H7 (cell line): ENCODE measurements around the gene LRRC74B. TPM values are rescaled to one million over a fixed set of nuclear protein-coding genes. Genes with fewer than 3 reads are reported as not detected.
A peak's percentile ranks its signal among the peaks of the same experiment; 100 is the strongest.

Experiments
- DNase-seq: peaks from one replicate; pipeline ENCODE4 v3.0.0; 2012
- H3K27me3 ChIP-seq: 2 replicates; pipeline ENCODE4 v1.6.0; 2011; ENCODE audit warnings: mild to moderate bottlenecking, low read length; ENCODE audit not compliant: control insufficient read depth, insufficient read depth
- H3K36me3 ChIP-seq: replicated peaks from 2 replicates; pipeline ENCODE4 v1.5.1; 2011; ENCODE audit warnings: low read length; ENCODE audit not compliant: control insufficient read depth, insufficient read depth
- H3K4me3 ChIP-seq: 2 replicates; pipeline ENCODE4 v1.5.1; 2011; ENCODE audit warnings: low read depth, mild to moderate bottlenecking, control low read depth, low read length, moderate library complexity; ENCODE audit not compliant: insufficient read depth
- total RNA-seq: library from RNA; depleted of rRNA; stranded (reverse); fragments of >200 nt; shearing (Covaris generic); gene quantifications from 2 replicates; pipeline ENCODE4 v1.2.3, GENCODE V29; 2014

LRRC74B gene
- total RNA-seq, 1 experiment from 2014 or later = not detected

DNA sequence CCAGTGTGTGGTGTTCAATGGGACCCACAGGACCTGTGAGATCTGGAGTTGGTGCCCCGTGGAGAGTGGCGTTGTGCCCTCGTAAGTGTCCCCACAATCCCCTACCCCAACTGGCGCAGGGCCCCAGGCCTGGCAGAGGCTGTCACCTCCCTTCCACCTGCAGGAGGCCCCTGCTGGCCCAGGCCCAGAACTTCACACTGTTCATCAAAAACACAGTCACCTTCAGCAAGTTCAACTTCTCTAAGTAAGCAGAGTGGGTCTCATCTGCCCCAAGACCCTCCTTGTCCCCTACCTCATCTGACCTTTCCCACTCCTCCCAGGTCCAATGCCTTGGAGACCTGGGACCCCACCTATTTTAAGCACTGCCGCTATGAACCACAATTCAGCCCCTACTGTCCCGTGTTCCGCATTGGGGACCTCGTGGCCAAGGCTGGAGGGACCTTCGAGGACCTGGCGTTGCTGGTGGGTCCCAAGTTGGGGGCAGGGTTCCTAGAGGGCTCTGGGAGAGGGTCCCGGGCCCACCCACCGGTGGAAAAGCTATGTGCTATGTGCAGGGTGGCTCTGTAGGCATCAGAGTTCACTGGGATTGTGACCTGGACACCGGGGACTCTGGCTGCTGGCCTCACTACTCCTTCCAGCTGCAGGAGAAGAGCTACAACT, 22.7 kb upstream of the LRRC74B start:
- Histone ChIP-seq H3K4me3 (no peak overlapping the region), H3K36me3 (no peaks in the 10 kb centered on the region), H3K27me3 (no peaks in the 10 kb centered on the region)
- DNase-seq = peak; percentile 72

DNA sequence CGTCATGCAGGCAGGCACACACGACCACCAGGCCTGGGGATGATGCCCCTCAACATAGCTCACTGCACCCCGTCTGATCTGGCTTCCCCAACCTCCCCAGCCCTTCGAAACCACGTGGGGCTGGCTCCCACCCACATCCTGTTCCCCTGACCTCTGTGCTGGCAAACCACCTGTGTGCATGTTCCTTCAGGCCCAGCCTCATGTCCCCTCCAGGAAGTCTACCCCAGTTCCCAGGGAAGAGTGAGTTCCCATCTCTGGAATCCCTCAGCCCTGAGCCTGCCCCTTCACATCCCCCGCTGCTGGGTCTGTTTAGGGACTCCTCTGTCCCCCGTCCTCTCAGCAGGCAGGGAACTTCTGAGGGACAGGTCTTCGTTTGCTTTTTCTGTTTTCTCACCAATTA, 20.5 kb upstream of the LRRC74B start:
- H3K4me3 ChIP-seq = no peak overlapping the region

DNA sequence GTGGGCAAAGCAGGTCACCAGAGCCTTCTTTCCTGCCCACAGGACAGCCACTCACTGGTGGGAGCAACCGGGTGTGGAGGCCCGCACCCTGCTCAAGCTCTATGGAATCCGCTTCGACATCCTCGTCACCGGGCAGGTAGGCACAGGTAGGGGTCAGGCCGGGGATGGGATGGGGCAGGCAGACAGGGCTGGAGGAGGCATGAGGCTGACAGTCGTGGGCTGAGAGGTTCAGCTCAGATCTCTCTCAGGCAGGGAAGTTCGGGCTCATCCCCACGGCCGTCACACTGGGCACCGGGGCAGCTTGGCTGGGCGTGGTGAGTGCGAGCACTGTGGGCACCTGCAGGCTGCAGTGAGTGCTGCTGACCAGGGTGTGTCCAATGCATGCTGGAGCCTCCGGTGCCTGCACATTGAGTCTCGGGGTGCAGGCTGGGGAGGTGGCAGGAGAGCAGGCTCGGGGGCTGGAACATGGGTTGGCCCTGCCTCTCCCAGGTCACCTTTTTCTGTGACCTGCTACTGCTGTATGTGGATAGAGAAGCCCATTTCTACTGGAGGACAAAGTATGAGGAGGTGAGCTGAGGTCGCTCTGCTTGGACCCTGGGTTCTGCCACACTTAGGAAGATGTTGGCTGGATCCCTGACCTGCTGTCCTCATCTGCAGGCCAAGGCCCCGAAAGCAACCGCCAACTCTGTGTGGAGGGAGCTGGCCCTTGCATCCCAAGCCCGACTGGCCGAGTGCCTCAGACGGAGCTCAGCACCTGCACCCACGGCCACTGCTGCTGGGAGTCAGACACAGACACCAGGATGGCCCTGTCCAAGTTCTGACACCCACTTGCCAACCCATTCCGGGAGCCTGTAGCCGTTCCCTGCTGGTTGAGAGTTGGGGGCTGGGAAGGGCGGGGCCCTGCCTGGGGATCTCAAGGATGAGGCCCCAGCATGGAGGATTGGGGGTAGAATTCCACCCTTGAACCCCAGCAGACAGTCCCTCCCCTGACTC, 19.7 kb upstream of the LRRC74B start:
- Histone ChIP-seq H3K4me3 (no peak overlapping the region), H3K27me3 (peaks cover under 1% of the 10 kb centered on the region; the same call in 1 of the 2 replicates), H3K36me3 (no peaks in the 10 kb centered on the region)
- DNase-seq = peak; percentile 55

More for the DNA sequence above, 20.5 kb upstream of the LRRC74B start:
- H3K36me3 ChIP-seq = no peaks in the 10 kb centered on the region
- no peaks in the 10 kb centered on the region for H3K27me3 ChIP-seq
- DNase-seq = peak; percentile 43

DNA sequence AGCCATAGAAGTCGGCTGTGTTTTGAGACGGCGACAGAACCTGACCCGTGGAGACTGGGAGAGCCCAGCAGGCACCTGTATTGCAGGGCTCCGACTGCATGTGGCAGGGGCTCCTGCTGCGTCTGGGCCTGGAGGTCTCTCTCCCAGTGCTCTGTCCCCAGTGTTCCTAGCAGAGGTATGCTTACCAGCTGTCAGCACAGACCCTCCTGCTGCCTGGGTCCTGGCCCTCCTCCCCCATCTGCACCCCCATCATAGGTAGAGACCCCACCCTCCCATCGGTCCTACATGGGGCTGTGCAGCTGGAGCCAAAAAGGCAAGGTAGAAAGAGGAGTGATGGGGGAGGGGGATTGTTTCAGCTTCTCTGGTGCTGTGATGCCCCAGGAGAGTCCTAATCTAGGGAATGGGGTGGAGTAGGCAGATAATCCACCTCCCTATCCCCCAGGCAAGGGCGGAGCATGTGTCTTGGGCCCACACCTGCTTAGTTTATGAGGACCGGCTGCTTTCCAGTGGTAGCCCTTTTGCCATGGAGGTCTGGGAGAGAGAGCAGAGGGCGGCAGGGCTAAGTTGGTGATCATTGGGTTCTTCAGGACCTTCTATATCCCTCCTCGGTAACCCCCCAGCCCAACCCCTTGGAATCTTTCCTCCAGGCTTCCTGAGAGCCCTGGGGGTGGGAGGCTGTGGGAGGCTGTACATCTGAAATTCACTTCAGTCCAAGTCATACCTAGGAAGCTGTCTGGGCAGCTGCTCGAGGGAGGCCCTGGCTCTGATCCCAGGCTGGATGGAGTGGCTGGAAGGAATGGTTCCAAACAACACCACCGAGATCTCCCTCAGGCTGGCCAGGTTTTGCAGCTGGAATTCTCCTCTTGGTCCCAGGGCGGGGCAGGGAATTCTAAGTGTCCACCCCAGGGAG, 18.7 kb upstream of the LRRC74B start:
- Histone ChIP-seq H3K27me3 (peaks cover 8% of the 10 kb centered on the region; the same call in 1 of the 2 replicates), H3K4me3 (no peak overlapping the region), H3K36me3 (no peaks in the 10 kb centered on the region)
- peak; percentile 46 for DNase-seq

DNA sequence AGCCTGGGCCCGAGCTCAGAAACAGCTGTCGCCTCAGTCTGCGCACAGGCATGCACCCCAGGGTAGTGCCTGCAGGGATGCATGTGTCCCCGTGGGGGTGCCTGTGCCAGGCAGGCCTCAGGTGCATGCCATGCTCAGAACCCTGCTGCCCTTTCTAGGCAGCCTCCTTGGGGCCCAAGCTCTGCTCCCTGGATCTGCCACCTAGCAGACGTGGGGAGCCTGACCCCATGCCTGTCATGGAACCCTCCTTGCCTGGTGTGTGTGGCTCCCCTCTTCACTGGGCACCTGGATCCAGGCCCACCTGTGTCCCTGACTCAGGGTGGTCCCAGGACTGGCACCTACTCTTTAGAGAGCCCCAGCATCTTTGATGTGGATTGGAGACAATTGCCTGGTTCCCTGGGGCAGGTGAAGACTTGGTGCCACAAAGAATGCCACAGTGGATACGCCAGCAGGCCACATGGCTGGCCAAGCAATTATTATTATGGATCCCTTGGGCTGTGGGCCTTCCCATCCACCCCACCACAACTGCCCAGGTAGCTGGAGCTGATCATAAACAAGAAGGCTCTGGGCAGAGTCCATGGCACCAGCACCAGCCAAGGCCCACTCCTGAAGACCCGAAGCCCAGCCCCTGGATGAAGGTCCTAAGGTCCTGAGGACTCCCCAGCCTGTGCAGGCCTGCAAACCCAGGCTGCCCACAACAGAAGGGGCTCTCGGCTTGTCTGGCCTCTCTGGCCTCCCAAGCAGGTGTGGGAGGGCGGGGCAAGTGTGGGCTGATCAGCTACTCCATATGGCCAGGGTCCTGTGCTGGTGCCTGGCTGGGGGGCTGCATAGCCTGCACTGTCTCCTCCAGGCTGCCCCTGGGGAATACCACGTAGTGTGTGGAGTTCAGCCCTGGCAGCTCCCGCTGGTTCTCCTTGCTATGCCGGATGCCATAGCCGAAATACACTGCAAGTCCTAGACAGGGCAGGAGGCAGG, 17.2 kb upstream of the LRRC74B start:
- Histone ChIP-seq H3K4me3 (no peak overlapping the region), H3K27me3 (peaks cover 13% of the 10 kb centered on the region; the same call in 1 of the 2 replicates), H3K36me3 (no peaks in the 10 kb centered on the region)
- DNase-seq = peak; percentile 36

DNA sequence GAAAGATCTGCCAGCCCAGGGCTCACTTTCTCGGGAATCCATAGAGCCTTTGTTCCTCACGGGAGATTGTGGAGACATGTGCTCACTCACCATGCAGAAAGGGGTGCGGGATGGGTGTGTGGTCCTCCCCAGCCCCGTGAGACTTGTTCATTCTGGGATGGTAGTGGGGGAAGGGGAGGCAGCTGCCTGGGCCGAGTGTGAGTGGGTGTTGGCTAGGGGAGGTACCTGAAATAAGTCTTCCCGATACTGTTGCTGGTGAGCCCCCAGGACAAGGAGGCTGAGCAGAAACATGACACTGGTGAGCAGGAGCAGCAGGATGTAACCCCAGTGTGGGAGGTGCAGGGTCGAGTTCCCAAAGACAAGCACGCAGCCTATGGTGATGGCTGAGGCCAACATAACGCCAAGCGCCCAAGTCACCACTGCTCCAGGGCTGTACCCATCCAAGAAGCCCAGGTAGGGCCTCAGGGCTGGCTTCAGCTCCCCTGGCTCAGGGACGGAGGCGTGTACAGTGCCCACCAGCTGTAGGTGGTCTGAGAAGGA, 16.2 kb upstream of the LRRC74B start:
- no peaks in the 10 kb centered on the region for H3K36me3 ChIP-seq
- H3K4me3 ChIP-seq = no peak overlapping the region
- peaks cover 13% of the 10 kb centered on the region; the same call in 1 of the 2 replicates for H3K27me3 ChIP-seq
- DNase-seq = no peak

DNA sequence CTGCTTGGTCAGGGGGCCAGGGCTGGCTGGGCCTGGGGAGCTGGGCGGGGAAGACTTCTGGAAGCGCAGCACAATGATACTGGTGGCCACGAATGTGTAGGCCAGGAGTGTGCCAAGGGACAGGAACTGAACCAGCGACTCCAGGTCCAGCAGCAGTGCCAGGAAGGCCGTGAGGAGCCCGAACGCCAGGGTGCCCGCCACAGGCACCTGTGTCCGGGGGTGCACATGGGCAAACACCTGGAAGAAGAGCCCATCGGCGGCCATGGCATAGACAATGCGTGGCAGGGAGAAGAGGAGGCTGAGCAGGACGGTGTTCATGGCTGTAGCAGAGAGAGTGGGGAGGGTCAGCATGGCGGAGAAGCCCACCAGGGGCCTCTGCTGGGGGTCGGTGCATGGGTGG, 15.7 kb upstream of the LRRC74B start:
- no peak overlapping the region for H3K4me3 ChIP-seq
- H3K27me3 ChIP-seq = peaks cover 13% of the 10 kb centered on the region; the same call in 1 of the 2 replicates
- H3K36me3 ChIP-seq = no peaks in the 10 kb centered on the region
- no peak for DNase-seq

DNA sequence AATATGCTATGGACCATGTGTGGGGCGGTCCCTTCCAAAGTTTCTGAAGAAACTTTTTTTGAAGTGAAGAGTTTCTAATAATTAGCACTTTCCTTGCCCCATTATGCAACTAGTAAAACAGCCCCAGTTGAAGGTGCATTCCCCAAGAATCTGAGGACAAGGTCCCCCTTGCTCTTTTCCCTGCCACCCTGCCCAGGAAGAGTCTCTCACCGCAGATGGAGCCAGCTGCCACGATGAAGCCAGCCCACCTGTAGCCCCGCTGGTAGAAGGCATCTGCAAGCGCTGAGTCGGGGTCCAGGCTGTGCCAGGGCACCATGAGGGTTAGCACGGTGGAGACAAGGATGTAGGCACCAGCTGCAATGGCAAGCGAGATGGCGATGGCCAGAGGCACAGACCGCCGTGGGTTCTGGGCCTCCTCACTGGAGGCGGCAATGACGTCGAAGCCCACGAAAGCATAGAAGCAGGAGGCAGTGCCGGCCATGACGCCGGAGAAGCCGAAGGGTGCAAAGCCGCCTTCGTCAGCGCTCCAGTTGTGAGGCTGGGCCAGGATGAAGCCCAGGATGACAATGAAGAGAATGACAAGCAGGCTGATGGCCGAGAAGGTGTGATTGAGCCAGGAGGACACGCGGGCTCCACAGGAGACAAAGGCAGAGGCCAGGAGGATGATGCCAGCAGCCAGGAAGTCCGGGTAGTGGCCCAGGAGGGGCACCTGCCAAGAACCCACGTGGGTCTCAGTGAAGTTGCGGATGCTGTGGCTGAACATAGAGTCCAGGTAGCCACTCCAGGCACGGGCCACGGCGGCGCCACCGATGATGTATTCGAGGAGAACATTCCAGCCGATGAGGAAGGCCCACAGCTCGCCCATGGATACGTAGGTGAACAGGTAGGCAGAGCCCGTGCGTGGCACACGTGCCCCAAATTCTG, 14.9 kb upstream of the LRRC74B start:
- no peak for DNase-seq
- H3K27me3 ChIP-seq = peaks cover 13% of the 10 kb centered on the region; the same call in 1 of the 2 replicates

DNA sequence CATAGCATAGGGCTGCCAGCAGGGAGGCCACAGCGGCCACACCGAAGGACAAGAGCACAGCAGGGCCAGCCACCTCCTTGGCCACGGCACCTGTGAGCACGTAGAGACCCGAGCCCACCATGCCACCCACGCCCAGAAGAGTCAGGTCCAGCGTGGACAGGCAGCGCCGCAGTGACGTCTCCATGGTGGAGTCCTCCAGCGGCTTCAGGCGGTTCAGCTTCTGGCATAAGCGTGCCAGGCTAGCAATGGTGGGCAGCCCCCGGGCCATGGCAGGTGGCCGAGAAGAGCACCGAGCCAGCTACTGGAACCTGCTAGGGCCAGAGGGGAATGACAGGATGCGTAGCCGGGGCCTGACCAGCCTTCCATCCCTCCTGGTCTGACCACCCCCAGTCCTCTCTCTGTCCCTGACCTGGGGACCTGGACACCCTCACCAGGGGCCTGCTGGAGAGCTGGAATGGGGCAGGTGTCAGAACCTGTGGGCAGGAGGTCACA, 14.2 kb upstream of the LRRC74B start:
- Histone ChIP-seq H3K4me3 (peak overlapping the region; percentile 44; the same call in 1 of the 2 replicates), H3K27me3 (peaks cover 13% of the 10 kb centered on the region; the same call in 1 of the 2 replicates)
- no peak for DNase-seq

More for the DNA sequence above, 14.9 kb upstream of the LRRC74B start:
- Histone ChIP-seq H3K4me3 (no peak overlapping the region), H3K36me3 (no peaks in the 10 kb centered on the region)

DNA sequence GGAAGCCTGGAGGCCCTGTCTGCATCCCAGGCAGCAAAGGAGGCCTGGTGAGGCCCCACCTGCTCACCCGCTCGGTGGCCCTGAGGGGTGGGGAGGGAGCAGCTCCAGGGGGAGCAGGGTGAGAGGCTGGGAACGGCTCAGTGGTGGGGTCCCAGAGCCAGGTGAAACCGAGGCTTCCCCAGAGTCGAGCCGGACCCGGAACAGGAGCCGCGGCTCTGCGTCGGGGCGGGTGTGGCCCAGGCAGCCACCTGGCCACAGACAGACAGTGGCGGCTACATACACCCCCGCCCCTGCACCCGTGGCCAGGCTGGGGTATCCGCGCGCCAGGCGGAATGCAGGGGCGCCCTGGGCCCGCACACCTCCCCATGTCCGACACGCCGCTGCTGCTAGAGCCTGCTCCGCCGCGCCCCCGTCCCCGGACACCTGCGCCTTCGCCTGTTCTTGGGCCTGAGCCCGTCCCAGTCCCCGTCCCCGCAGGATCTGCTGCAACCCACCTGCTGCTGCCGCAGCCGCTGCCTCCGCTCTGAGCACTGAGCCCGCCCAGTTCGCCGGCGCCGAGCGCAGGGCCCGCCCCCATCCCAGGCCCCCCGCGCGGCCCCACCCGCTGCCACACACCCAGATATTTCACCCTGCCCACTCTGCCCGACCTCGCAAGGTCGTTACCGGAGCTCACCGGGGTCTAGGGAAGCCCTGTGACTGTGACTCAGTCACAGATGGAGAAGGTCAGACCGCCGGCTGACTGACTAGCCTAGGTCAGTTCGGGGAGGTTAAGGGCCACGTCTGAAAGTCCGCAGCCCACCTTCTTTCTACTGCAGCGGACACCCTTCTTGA, 13.5 kb upstream of the LRRC74B start, which contains the start of gene SLC7A4:
Gene SLC7A4 (minus strand): TSS at position 525 of the 831 bp plus-strand sequence. CDS start 749 bp downstream, outside the sequence.
- peak; percentile 85 for DNase-seq
- Histone ChIP-seq H3K27me3 (peaks cover 13% of the 10 kb centered on the region; the same call in 1 of the 2 replicates), H3K36me3 (no peaks in the 10 kb centered on the region), H3K4me3 (peak within 1 kb of the TSS; percentile 44; the same call in 1 of the 2 replicates)

More for the DNA sequence above, 14.2 kb upstream of the LRRC74B start:
- no peaks in the 10 kb centered on the region for H3K36me3 ChIP-seq
